ENCODE measurements around the gene CDHR1.

Gene CDHR1

DNA sequence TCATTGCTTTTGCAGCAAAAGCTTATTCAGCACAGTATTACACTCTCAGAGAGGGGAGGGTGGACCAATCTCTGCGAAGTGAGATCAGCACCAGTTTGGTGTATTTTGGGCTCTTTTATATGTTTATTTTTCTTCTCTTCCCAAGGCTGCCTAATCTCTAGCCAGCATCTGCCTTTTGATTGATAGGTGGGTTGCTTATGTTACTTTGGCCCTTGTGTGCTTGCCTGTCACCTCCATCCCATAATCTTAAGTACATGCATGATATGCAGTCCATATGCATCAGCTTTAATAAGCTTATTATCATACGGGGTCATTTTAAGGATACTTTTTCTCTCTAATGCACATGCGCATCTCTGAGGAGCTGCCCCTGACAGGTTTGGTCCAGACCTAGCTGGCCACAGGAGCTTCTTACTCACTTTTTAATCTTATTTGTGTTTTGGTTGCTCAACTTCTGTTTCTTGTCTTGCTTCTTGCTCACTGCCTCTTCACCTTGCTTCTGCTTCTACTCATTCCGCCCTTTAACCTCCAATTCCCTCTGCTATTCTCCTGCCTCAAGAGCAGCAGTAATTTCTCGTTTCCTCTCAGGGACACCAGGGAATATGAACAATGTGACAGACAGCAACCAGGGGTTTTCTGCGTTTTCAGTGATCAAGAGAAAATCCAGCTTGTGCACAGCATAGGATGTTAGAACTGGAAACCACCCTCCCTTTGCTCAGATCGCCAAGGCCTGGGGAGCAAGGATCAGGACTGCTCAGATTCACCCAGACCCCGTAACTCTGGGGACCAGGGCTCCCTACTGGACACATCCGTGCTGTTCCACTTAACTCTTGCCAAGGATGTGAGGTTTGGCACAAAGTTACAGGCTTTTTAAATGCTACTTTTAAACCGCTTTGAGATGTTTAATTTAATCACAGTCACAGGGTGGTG lies 60.5 kb downstream of the CDHR1 start:
- no peaks in the 10 kb centered on the region for H3K36me3 ChIP-seq (ENCODE audit: control insufficient read depth, insufficient read depth, low read length, severe bottlenecking)
- H3K4me3 ChIP-seq (ENCODE audit: low read length): no peak overlapping the region
- peaks cover 46% of the 10 kb centered on the region for H3K27me3 ChIP-seq (replicated peaks; ENCODE audit: control insufficient read depth, insufficient read depth, low read length)
- no peak for DNase-seq (ENCODE audit: low read depth)
- H3K9ac ChIP-seq (ENCODE audit: low read length): no peak overlapping the region
- peaks cover 9% of the 10 kb centered on the region for H3K9me3 ChIP-seq (ENCODE audit: control insufficient read depth, low read length)
- no peaks in the 10 kb centered on the region for H3K4me1 ChIP-seq (ENCODE audit: control insufficient read depth, insufficient read depth, low read length)

- peaks cover 3% of the 10 kb centered on the region for H3K9me3 ChIP-seq (ENCODE audit: control insufficient read depth, low read length)
- H3K27me3 ChIP-seq (replicated peaks; ENCODE audit: control insufficient read depth, insufficient read depth, low read length): peaks cover 48% of the 10 kb centered on the region
- no peaks in the 10 kb centered on the region for H3K4me1 ChIP-seq (ENCODE audit: control insufficient read depth, insufficient read depth, low read length)
- H3K9ac ChIP-seq (ENCODE audit: low read length): no peak overlapping the region
- peak; percentile 41 for DNase-seq (ENCODE audit: low read depth)
- H3K36me3 ChIP-seq (ENCODE audit: control insufficient read depth, insufficient read depth, low read length, severe bottlenecking): no peaks in the 10 kb centered on the region
- no peak overlapping the region for H3K4me3 ChIP-seq (ENCODE audit: low read length)
These were observed 62.4 kb downstream of the CDHR1 start for GRCh38 chr10:84256510-84257342.

GRCh38 chr10:84257343-84258020 lies 63.1 kb downstream of the CDHR1 start:
- no peak overlapping the region for H3K4me3 ChIP-seq (ENCODE audit: low read length)
- H3K27me3 ChIP-seq (replicated peaks; ENCODE audit: control insufficient read depth, insufficient read depth, low read length): peaks cover 50% of the 10 kb centered on the region
- DNase-seq (ENCODE audit: low read depth): no peak
- H3K4me1 ChIP-seq (ENCODE audit: control insufficient read depth, insufficient read depth, low read length): no peaks in the 10 kb centered on the region
- no peaks in the 10 kb centered on the region for H3K9me3 ChIP-seq (ENCODE audit: control insufficient read depth, low read length)
- no peaks in the 10 kb centered on the region for H3K36me3 ChIP-seq (ENCODE audit: control insufficient read depth, insufficient read depth, low read length, severe bottlenecking)
- H3K9ac ChIP-seq (ENCODE audit: low read length): no peak overlapping the region

- no peak for DNase-seq (ENCODE audit: low read depth)
- H3K4me3 ChIP-seq (ENCODE audit: low read length): no peak overlapping the region
- H3K4me1 ChIP-seq (ENCODE audit: control insufficient read depth, insufficient read depth, low read length): no peaks in the 10 kb centered on the region
- no peaks in the 10 kb centered on the region for H3K9me3 ChIP-seq (ENCODE audit: control insufficient read depth, low read length)
- peaks cover 49% of the 10 kb centered on the region for H3K27me3 ChIP-seq (replicated peaks; ENCODE audit: control insufficient read depth, insufficient read depth, low read length)
- H3K9ac ChIP-seq (ENCODE audit: low read length): no peak overlapping the region
- no peaks in the 10 kb centered on the region for H3K36me3 ChIP-seq (ENCODE audit: control insufficient read depth, insufficient read depth, low read length, severe bottlenecking)
These were observed 63.8 kb downstream of the CDHR1 start for GRCh38 chr10:84258034-84258695.

- no peaks in the 10 kb centered on the region for H3K9me3 ChIP-seq (ENCODE audit: control insufficient read depth, low read length)
- no peaks in the 10 kb centered on the region for H3K4me1 ChIP-seq (ENCODE audit: control insufficient read depth, insufficient read depth, low read length)
- peaks cover 39% of the 10 kb centered on the region for H3K27me3 ChIP-seq (replicated peaks; ENCODE audit: control insufficient read depth, insufficient read depth, low read length)
- H3K36me3 ChIP-seq (ENCODE audit: control insufficient read depth, insufficient read depth, low read length, severe bottlenecking): no peaks in the 10 kb centered on the region
- no peak for DNase-seq (ENCODE audit: low read depth)
- no peak overlapping the region for H3K9ac ChIP-seq (ENCODE audit: low read length)
- no peak overlapping the region for H3K4me3 ChIP-seq (ENCODE audit: low read length)
These were observed 67.0 kb downstream of the CDHR1 start for GRCh38 chr10:84261236-84261915.

DNA sequence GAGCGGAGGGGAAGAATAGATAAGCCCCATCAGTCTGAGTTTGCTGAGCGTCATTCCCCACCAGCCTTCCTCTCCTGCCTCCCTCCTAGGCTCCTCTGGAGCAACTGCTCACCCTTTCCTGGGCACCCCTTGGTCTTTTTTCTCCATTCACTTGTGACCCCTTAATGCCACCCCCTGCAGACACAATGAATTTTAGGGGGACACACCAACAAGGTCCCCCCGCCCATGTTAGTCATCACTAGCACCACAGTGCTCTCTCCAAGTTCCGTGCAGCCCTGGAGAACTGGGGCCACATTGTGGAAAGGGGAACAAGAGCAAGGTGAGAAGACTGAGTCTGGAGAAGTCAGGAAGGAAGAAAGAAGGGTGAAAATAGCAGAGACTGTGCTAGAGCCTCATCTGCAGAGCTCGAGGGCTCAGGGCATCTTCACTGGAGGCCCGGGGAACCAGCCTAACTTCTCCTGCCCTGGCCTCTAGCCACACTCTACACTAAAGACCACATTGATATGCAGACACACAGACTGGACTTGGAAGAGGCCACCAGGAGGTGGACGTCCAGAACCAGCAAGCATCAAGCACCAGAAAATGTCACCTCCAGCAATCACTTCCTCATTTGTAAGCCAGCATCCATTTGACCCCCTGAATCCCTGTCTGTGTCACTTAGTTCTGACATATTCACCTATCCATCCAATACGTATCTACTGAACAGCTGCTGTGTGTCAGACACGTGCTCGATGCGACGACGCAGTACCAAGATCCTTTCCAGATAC lies 68.0 kb downstream of the CDHR1 start:
- no peaks in the 10 kb centered on the region for H3K4me1 ChIP-seq (ENCODE audit: control insufficient read depth, insufficient read depth, low read length)
- H3K9ac ChIP-seq (ENCODE audit: low read length): no peak overlapping the region
- H3K36me3 ChIP-seq (ENCODE audit: control insufficient read depth, insufficient read depth, low read length, severe bottlenecking): no peaks in the 10 kb centered on the region
- H3K27me3 ChIP-seq (replicated peaks; ENCODE audit: control insufficient read depth, insufficient read depth, low read length): peaks cover 39% of the 10 kb centered on the region
- no peaks in the 10 kb centered on the region for H3K9me3 ChIP-seq (ENCODE audit: control insufficient read depth, low read length)
- no peak overlapping the region for H3K4me3 ChIP-seq (ENCODE audit: low read length)
- no peak for DNase-seq (ENCODE audit: low read depth)

DNA sequence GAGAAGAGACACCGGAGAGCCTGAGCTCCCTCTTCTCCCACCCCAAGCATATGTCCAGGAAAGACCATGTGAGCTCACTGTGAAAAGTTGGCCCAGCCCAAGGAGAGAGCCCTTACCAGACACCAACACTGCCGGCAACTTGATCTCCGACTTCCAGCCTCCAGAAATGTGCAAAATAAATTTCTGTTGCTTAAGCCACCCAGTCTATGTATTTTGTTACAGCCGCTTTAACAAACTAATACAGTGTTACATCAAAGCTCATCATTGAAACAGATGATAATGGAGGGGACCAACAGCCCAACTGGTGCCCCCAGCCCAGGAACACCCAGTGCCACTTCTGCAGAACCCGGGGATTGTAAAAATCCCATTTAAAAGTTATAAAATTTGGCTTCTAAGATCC lies 69.4 kb downstream of the CDHR1 start:
- no peak overlapping the region for H3K4me3 ChIP-seq (ENCODE audit: low read length)
- H3K9ac ChIP-seq (ENCODE audit: low read length): no peak overlapping the region
- no peak for DNase-seq (ENCODE audit: low read depth)
- no peaks in the 10 kb centered on the region for H3K9me3 ChIP-seq (ENCODE audit: control insufficient read depth, low read length)
- no peaks in the 10 kb centered on the region for H3K36me3 ChIP-seq (ENCODE audit: control insufficient read depth, insufficient read depth, low read length, severe bottlenecking)
- no peaks in the 10 kb centered on the region for H3K4me1 ChIP-seq (ENCODE audit: control insufficient read depth, insufficient read depth, low read length)
- H3K27me3 ChIP-seq (replicated peaks; ENCODE audit: control insufficient read depth, insufficient read depth, low read length): peaks cover 30% of the 10 kb centered on the region

DNA sequence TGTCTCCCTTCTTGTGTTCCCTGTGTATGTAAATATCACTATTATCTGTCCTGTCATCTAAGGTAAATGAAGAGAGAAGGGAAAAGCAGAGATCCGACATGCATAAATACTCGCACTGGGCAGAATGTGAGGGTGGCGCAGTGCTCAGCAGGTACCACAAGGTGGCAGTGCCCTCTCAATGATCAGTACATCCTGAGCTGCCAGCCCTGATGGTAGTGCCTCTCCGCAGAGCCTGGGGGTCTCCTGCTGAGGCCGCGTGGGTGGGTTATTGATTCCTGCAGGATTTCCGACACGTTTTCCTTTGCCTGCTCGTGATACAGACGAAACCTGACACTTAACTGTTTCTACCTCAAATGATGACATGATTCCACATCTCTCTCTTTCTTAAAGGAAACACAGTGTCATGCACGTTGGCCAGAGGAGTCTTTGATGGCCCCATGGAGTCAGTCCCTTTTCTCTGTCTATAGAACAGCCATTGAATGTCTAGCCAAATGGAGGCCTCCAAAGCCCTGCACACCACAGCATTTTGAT lies 70.3 kb downstream of the CDHR1 start:
- Histone ChIP-seq H3K36me3 (ENCODE audit: control insufficient read depth, insufficient read depth, low read length, severe bottlenecking) (no peaks in the 10 kb centered on the region), H3K4me3 (ENCODE audit: low read length) (no peak overlapping the region), H3K4me1 (ENCODE audit: control insufficient read depth, insufficient read depth, low read length) (no peaks in the 10 kb centered on the region), H3K9ac (ENCODE audit: low read length) (no peak overlapping the region), H3K9me3 (ENCODE audit: control insufficient read depth, low read length) (no peaks in the 10 kb centered on the region), H3K27me3 (replicated peaks; ENCODE audit: control insufficient read depth, insufficient read depth, low read length) (peaks cover 30% of the 10 kb centered on the region)
- DNase-seq (ENCODE audit: low read depth): peak; percentile 81

DNA sequence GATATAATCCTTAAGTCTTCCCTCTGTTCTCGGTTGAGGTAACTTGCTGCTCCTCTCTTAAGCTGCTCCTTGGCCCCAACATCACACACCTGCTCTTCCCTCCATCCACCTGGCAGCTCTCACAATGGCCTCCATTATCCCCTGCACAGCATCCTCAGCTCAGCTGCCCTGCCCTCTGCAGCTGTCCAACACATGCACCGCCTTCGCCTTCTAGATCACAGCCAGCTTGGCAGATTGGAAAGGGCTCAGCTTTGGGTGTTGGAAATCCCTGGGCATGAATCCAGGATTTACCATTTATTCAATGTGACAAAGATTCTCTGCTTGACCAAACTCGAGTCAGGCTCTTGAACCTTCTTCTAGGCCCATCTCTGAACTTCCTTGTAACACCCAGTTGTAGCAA lies 71.1 kb downstream of the CDHR1 start:
- Histone ChIP-seq H3K4me3 (ENCODE audit: low read length) (no peak overlapping the region), H3K27me3 (replicated peaks; ENCODE audit: control insufficient read depth, insufficient read depth, low read length) (peaks cover 25% of the 10 kb centered on the region), H3K36me3 (ENCODE audit: control insufficient read depth, insufficient read depth, low read length, severe bottlenecking) (no peaks in the 10 kb centered on the region), H3K4me1 (ENCODE audit: control insufficient read depth, insufficient read depth, low read length) (no peaks in the 10 kb centered on the region), H3K9ac (ENCODE audit: low read length) (no peak overlapping the region), H3K9me3 (ENCODE audit: control insufficient read depth, low read length) (no peaks in the 10 kb centered on the region)
- DNase-seq (ENCODE audit: low read depth): no peak

Data from adipocyte (in vitro differentiated cells).